Type B pancreatic cell (in vitro differentiated cells): ENCODE results near the gene PAX7. TPM values are rescaled to one million over a fixed set of nuclear protein-coding genes. Genes with fewer than 3 reads are reported as not detected.

Experiments
- DNase-seq: peaks from one replicate; pipeline ENCODE4 v3.0.0; 2021; ENCODE audit warnings: mixed read lengths; ENCODE audit not compliant: unreplicated experiment; ENCODE audit errors: extremely low spot score
- H3K27ac Mint-ChIP-seq: 2 replicates; pipeline ENCODE4 v1.8.0; 2021; ENCODE audit warnings: mild to moderate bottlenecking, mixed read lengths
- H3K27me3 Mint-ChIP-seq: 2 replicates; pipeline ENCODE4 v1.8.0; 2021; ENCODE audit warnings: mixed read lengths
- H3K36me3 Mint-ChIP-seq: 2 replicates; pipeline ENCODE4 v1.8.0; 2021; ENCODE audit warnings: mixed read lengths
- H3K4me1 Mint-ChIP-seq: one replicate; pipeline ENCODE4 v1.8.0; 2021; ENCODE audit warnings: mixed read lengths; ENCODE audit not compliant: unreplicated experiment
- H3K4me3 Mint-ChIP-seq: 2 replicates; pipeline ENCODE4 v1.8.0; 2021; ENCODE audit warnings: mild to moderate bottlenecking, mixed read lengths
- H3K9me3 Mint-ChIP-seq: 2 replicates; pipeline ENCODE4 v1.8.0; 2021; ENCODE audit warnings: mixed read lengths
- total RNA-seq: library from RNA; stranded (reverse); gene quantifications from 2 replicates; pipeline ENCODE4 v1.2.1, GENCODE V29; 2021; ENCODE audit warnings: low replicate concordance
- TF ChIP-seq, protein P1 (sequence below): fragments of 200-600 bp; sonication (generic); conservative IDR thresholded peaks from 2 replicates; pipeline ENCODE4 v1.5.0; 2021; ENCODE audit warnings: antibody characterized with exemption, mild to moderate bottlenecking

Gene PAX7
- total RNA-seq, 1 donor from 2014 or later, result 2.9 TPM

DNA sequence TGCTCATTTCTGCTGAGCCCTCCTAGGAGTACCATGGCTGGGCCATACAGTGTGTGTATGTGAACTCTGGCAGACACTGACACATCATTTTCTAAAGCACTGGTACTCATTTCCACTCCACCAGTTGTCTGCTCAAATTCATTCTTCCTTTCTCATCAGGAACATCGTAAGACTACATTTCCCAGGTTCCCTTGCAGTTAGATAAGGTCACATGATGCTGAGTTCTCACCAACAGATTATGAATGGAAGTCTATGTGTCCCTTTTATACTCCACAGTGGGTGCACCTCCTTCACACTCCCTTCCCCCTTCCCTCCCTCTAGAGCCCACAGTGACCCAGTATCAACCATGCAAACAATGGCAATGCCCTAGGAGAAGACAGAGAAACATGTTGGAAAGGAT, 38.3 kb upstream of the PAX7 start:
- Mint-ChIP-seq H3K36me3 (no peaks in the 10 kb centered on the region), H3K27me3 (peaks cover 50% of the 10 kb centered on the region)

DNA sequence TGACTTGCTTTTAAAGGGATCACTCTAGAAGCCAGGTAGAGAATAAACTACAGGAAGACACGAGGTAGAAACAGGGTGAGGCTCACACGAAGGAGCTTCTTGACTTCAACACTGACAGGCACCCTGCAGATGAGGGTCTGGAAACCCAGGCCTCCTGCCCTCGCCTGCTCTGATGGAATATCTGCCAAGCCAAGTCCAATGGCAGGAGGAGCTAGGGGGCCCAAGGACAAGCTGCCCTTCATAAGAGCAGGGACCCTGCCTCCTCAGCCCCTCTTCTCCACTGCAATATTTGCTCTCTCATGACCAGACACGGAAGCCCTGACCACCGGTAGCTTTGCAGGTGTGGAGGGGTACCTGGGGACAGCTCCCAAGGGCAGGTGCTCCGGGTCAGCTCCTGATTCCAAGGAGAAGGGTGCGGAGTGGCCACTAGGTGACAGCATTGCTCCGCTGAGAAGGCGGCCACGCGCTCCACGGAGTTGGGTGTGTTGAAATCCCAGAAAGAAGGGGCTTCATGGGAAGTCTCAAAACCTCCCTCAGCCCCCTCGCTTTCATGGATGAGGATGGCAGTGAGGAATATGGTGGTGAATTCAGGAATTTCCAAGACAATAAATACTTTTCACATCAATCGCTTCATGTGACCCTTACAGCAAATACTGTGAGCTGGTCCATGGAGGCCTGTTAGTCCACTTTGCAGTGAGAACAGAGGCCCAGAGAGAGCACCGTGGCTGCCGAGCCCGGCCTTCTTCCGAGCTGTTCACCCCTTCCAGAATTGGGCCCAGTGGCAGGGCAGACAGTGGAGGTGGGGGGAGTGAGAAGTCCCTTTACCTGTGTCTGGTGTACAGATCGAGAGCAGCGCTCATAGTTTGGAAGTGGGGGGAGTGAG, 33.2 kb upstream of the PAX7 start:
- no peaks in the 10 kb centered on the region for H3K9me3 Mint-ChIP-seq

More for the DNA sequence above, 38.3 kb upstream of the PAX7 start:
- Mint-ChIP-seq H3K27ac (no peak overlapping the region), H3K4me1 (peaks cover under 1% of the 10 kb centered on the region), H3K9me3 (no peaks in the 10 kb centered on the region), H3K4me3 (no peak overlapping the region)
- DNase-seq, result no peak
- TF ChIP-seq, protein P1, sequence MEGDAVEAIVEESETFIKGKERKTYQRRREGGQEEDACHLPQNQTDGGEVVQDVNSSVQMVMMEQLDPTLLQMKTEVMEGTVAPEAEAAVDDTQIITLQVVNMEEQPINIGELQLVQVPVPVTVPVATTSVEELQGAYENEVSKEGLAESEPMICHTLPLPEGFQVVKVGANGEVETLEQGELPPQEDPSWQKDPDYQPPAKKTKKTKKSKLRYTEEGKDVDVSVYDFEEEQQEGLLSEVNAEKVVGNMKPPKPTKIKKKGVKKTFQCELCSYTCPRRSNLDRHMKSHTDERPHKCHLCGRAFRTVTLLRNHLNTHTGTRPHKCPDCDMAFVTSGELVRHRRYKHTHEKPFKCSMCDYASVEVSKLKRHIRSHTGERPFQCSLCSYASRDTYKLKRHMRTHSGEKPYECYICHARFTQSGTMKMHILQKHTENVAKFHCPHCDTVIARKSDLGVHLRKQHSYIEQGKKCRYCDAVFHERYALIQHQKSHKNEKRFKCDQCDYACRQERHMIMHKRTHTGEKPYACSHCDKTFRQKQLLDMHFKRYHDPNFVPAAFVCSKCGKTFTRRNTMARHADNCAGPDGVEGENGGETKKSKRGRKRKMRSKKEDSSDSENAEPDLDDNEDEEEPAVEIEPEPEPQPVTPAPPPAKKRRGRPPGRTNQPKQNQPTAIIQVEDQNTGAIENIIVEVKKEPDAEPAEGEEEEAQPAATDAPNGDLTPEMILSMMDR, result no peak

DNA sequence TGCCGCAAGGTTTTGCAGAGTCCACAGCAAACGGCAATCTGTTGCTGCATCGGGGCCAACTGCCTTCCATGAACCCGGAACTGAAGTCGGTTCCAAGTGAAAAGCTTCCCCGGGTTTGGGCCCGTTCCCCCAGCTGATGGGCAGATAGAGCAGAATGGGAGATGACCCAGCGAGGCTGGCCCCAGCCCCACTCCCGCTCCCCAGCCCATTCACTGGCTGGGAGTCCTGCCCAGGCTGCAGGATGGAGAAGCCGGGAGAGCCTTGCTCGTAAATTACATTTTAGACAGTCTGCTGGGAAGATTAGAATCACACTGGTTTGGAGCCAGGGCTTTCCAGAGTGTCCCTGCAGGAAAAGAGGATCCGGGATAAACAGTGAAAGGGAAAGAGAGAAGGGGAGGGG, 31.6 kb upstream of the PAX7 start:
- TF ChIP-seq, protein P1, result no peak
- Mint-ChIP-seq H3K27ac (no peak overlapping the region), H3K27me3 (peaks cover 58% of the 10 kb centered on the region)

More for the DNA sequence above, 33.2 kb upstream of the PAX7 start:
- no peak overlapping the region for H3K27ac Mint-ChIP-seq
- TF ChIP-seq, protein P1, result peak; percentile 98
- peak; percentile 79 for DNase-seq
- peaks cover 61% of the 10 kb centered on the region for H3K27me3 Mint-ChIP-seq
- no peaks in the 10 kb centered on the region for H3K36me3 Mint-ChIP-seq
- H3K4me3 Mint-ChIP-seq, result no peak overlapping the region
- H3K4me1 Mint-ChIP-seq, result peaks cover 4% of the 10 kb centered on the region

DNA sequence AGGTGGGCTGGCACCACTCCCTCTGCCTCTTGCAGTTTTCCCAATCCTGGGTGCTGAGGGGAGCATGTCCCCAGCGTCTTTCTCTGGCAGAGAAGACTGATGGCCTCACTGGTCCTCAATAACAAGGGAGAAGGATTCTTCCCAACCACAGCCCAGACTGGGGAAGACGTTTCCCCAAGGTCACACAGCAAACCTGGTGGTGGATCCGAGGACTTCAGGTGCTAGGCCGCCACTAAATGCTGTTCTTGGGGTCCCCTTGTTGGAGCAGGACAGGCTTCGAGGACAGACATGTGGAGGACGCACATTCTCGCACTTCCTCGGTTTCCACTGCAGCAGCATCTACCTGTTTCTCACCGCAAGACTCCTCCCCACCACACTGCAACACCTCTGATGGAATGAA, 30.9 kb upstream of the PAX7 start:
- no peak overlapping the region for H3K27ac Mint-ChIP-seq
- H3K36me3 Mint-ChIP-seq, result no peaks in the 10 kb centered on the region
- TF ChIP-seq, protein P1, result peak; percentile 65
- H3K27me3 Mint-ChIP-seq, result peaks cover 56% of the 10 kb centered on the region
- H3K4me1 Mint-ChIP-seq, result peaks cover 4% of the 10 kb centered on the region
- no peaks in the 10 kb centered on the region for H3K9me3 Mint-ChIP-seq
- DNase-seq, result no peak
- H3K4me3 Mint-ChIP-seq, result no peak overlapping the region

More for the DNA sequence above, 31.6 kb upstream of the PAX7 start:
- no peak for DNase-seq
- no peaks in the 10 kb centered on the region for H3K9me3 Mint-ChIP-seq
- no peak overlapping the region for H3K4me3 Mint-ChIP-seq
- H3K36me3 Mint-ChIP-seq, result no peaks in the 10 kb centered on the region
- H3K4me1 Mint-ChIP-seq, result peaks cover 4% of the 10 kb centered on the region

DNA sequence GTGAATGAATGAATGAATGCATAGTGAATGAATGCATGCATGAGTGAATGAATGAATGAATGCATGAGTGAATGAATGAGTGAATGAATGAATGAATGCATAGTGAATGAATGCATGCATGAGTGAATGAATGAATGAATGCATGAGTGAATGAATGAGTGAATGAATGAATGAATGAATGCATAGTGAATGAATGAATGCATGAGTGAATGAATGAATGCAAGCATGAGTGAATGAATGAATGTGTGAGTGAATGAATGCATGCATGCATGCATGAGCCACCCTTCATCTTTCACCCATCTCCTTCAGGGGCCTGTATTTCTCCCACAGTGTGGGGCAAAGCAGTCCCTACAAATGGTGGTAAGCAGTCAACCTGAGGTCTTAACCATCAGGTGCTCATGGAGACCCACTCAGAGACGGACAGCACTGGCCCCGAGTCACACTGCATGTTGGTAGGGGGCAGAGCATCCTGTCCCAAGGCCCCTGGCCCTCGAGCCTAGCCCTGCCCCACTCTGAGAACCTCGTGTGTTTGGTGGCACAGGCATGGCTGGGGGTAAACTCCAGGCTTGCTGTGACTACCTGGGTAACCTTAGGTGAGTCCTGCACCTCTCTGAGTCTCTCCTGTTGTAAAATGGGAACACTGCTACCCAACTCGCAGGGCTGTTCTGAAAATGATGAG, 28.0 kb upstream of the PAX7 start:
- no peaks in the 10 kb centered on the region for H3K36me3 Mint-ChIP-seq
- peaks cover under 1% of the 10 kb centered on the region for H3K4me1 Mint-ChIP-seq
- H3K27me3 Mint-ChIP-seq, result peaks cover 63% of the 10 kb centered on the region
- H3K27ac Mint-ChIP-seq, result no peak overlapping the region
- no peak for DNase-seq
- TF ChIP-seq, protein P1, result no peak
- H3K9me3 Mint-ChIP-seq, result no peaks in the 10 kb centered on the region
- H3K4me3 Mint-ChIP-seq, result no peak overlapping the region
